ENCODE results near the gene IPO4. TPM values are rescaled to one million over a fixed set of nuclear protein-coding genes. Genes with fewer than 3 reads are reported as not detected.

The IPO4 gene
- total and polyA plus RNA-seq, 2 of the 13 experiments (the other 11 are each of a cell fraction or from before 2014, with no cell fraction given) = 39.0 to 179 TPM

GRCh38 chr14:24146978-24147760 is 41.4 kb downstream of the IPO4 start, which contains the start of gene RNF31 (continued):
- TF ChIP-seq LRRFIP1 (CRISPR knock-in tag; conservative IDR thresholded peaks at IDR 0.05) (no peak), POLR2AphosphoS2 (IDR thresholded peaks at IDR 0.05; ENCODE audit: low read depth, low read length) (no peak), ZNF546 (CRISPR knock-in tag; conservative IDR thresholded peaks at IDR 0.05) (peak; percentile 54; the same call in 1 of the 2 replicates), ZNF335 (CRISPR knock-in tag; IDR thresholded peaks at IDR 0.05) (peak; percentile 76; the same call in 1 of the 2 replicates), PRPF4 (IDR thresholded peaks at IDR 0.05; ENCODE audit: low read depth, low read length, poor library complexity, severe bottlenecking) (no peak), HCFC1 (IDR thresholded peaks at IDR 0.05; ENCODE audit: low read depth, low read length) (peak; percentile 6; the same call in 1 of the 2 replicates), RBAK (CRISPR knock-in tag; IDR thresholded peaks at IDR 0.05) (no peak), ZMAT5 (CRISPR knock-in tag; IDR thresholded peaks at IDR 0.05; ENCODE audit: borderline replicate concordance, low read depth) (no peak), PAX8 (CRISPR knock-in tag; IDR thresholded peaks at IDR 0.05; ENCODE audit: borderline replicate concordance) (no peak; the same call in 1 of the 2 replicates), AKAP8 (CRISPR knock-in tag; IDR thresholded peaks at IDR 0.05) (no peak; the same call in 1 of the 2 replicates), FOXK2 (IDR thresholded peaks at IDR 0.05) (no peak), ZNF24 (IDR thresholded peaks at IDR 0.05) (peak; percentile 53; the same call in 1 of the 2 replicates), ZBTB3 (CRISPR knock-in tag; IDR thresholded peaks at IDR 0.05; ENCODE audit: borderline replicate concordance, low read depth) (peak; percentile 2; the same call in 1 of the 2 replicates), ZNF776 (CRISPR knock-in tag; IDR thresholded peaks at IDR 0.05) (0 out of 2 replicates have a peak, but pooled peaks have one; percentile 22), ZNF616 (CRISPR knock-in tag; IDR thresholded peaks at IDR 0.05; ENCODE audit: low read depth) (peak; percentile 54), ZNF672 (CRISPR knock-in tag; IDR thresholded peaks at IDR 0.05) (no peak), POLR2AphosphoS5 (IDR thresholded peaks at IDR 0.05; ENCODE audit: low read depth, low read length) (peak; percentile 78), ZNF3 (CRISPR knock-in tag; IDR thresholded peaks at IDR 0.05) (0 out of 2 replicates have a peak, but pooled peaks have one; percentile 64), ZFP41 (CRISPR knock-in tag; IDR thresholded peaks at IDR 0.05; ENCODE audit: borderline replicate concordance) (peak; percentile 78; the same call in 1 of the 2 replicates), RNF2 (conservative IDR thresholded peaks at IDR 0.05; ENCODE audit: low read depth) (no peak; the same call in 1 of the 2 replicates), ZFP36 (IDR thresholded peaks at IDR 0.05; ENCODE audit: borderline replicate concordance, low read depth, low read length, partially characterized antibody) (no peak), HOXA5 (CRISPR knock-in tag; IDR thresholded peaks at IDR 0.05) (peak; percentile 67; the same call in 1 of the 2 replicates), ZNF782 (CRISPR knock-in tag; IDR thresholded peaks at IDR 0.05; ENCODE audit: borderline replicate concordance) (peak; percentile 96; the same call in 1 of the 2 replicates), NRL (CRISPR knock-in tag; IDR thresholded peaks at IDR 0.05; ENCODE audit: borderline replicate concordance) (no peak)

Data from HepG2 (cell line).